Measurements from ENCODE around the gene DAZAP2.
A peak's percentile ranks its signal among the peaks of the same experiment; 100 is the strongest.
"Not testable (repeated sequence)": the region's sequence is repeated elsewhere in the genome, so short reads cannot be mapped to it uniquely, and the experiment has no call there.

The DAZAP2 gene

DNA sequence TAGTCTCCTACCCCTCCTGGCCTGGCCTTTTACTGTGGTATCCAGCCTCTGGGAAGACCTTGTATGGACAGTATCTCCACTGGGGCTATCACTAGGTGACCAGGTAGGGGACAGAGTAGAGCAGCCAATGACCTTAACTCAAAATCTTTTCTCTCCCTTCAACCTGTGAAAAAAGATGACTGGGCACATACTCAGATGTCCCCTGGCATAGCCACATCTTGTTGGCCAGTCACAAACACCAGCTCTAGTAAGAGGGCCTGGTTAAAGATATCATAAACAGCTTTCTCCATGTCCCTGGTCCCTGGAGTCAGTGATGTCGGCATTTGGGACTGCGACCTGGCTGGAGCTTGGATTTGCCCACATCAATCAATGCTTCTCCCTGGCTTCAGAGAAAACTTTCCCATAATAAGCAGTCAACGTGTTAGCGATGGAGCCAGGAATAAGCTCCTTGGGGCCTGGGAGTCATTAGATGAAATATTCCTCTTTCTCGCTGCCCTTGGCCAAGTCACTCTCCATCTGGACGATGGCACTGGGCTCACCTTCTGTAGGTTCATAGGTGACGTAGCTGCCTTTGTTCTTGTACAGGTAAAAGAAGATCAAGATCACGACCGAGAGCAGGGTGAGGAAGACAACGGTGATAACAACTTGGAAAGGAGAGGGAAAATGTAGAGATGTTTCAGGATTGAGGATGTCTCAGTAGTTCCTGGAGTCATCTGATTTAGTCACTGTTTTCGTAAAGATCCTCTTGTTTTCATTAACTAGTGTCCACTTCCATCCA is 7.0 kb downstream of the DAZAP2 start:
- no peaks in the 10 kb centered on the region for H3K9me3 ChIP-seq (ENCODE audit: severe bottlenecking)
- no peak for TF ChIP-seq CTCF (IDR thresholded peaks at IDR 0.05; ENCODE audit: low read depth, low read length)
- no peak for DNase-seq
- H3K4me3 ChIP-seq (ENCODE audit: low read depth, low read length), result no peak overlapping the region
- no peak overlapping the region for H3K27ac ChIP-seq
- H3K27me3 ChIP-seq (ENCODE audit: insufficient read depth, low read depth, severe bottlenecking), result no peaks in the 10 kb centered on the region
- H3K36me3 ChIP-seq, result peaks cover 20% of the 10 kb centered on the region

DNA sequence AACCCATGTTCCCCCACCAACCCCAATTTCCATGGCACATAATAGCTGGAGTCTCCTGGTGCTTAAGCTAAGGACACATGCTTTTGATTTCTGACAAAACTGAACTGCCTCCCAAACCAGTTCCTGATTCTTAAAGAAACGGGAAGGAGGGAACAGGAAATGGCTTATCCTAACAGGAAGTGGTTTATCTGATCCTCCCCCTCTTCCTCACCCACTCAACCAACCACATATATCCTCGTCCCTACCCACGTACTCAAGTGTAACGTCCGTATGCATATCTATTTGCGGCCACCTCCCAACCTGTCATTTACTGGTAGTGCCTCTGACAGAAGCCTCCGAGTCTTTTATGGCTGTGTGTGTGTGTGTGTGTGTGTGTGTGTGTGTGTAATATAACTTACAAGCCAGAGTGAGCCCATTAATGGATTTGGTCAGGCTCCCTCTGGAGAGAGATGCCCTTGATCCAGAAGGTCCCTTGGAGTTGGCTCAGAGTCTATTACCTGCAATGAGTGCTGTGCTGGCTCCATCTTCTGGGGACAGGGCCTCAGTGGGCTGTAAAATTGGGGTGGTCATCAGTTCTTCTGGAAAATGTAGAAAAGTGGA is 7.7 kb downstream of the DAZAP2 start:
- Histone ChIP-seq H3K36me3 (peaks cover 13% of the 10 kb centered on the region), H3K9me3 (ENCODE audit: severe bottlenecking) (no peaks in the 10 kb centered on the region), H3K4me3 (ENCODE audit: low read depth, low read length) (no peak overlapping the region), H3K27ac (no peak overlapping the region), H3K27me3 (ENCODE audit: insufficient read depth, low read depth, severe bottlenecking) (no peaks in the 10 kb centered on the region)
- DNase-seq, result peak; percentile 24
- peak; percentile 33; the same call in 1 of the 2 replicates for TF ChIP-seq CTCF (IDR thresholded peaks at IDR 0.05; ENCODE audit: low read depth, low read length)

- no peak overlapping the region for H3K4me3 ChIP-seq (ENCODE audit: low read depth, low read length)
- H3K9me3 ChIP-seq (ENCODE audit: severe bottlenecking), result no peaks in the 10 kb centered on the region
- DNase-seq, result no peak
- no peak overlapping the region for H3K27ac ChIP-seq
- no peak for TF ChIP-seq CTCF (IDR thresholded peaks at IDR 0.05; ENCODE audit: low read depth, low read length)
- no peaks in the 10 kb centered on the region for H3K27me3 ChIP-seq (ENCODE audit: insufficient read depth, low read depth, severe bottlenecking)
- peaks cover 7% of the 10 kb centered on the region for H3K36me3 ChIP-seq
Measured at GRCh38 chr12:51247523-51248206, 9.0 kb downstream of the DAZAP2 start.

- no peak for DNase-seq
- Histone ChIP-seq H3K36me3 (no peaks in the 10 kb centered on the region), H3K27me3 (ENCODE audit: insufficient read depth, low read depth, severe bottlenecking) (no peaks in the 10 kb centered on the region), H3K4me3 (ENCODE audit: low read depth, low read length) (no peak overlapping the region), H3K27ac (no peak overlapping the region), H3K9me3 (ENCODE audit: severe bottlenecking) (no peaks in the 10 kb centered on the region)
- no peak for TF ChIP-seq CTCF (IDR thresholded peaks at IDR 0.05; ENCODE audit: low read depth, low read length)
Measured at GRCh38 chr12:51253276-51253675, 14.7 kb downstream of the DAZAP2 start.

GRCh38 chr12:51254536-51254935 is 15.9 kb downstream of the DAZAP2 start:
- Histone ChIP-seq H3K4me3 (ENCODE audit: low read depth, low read length) (no peak overlapping the region), H3K36me3 (no peaks in the 10 kb centered on the region), H3K27ac (no peak overlapping the region), H3K27me3 (ENCODE audit: insufficient read depth, low read depth, severe bottlenecking) (no peaks in the 10 kb centered on the region), H3K9me3 (ENCODE audit: severe bottlenecking) (no peaks in the 10 kb centered on the region)
- DNase-seq, result no peak
- no peak for TF ChIP-seq CTCF (IDR thresholded peaks at IDR 0.05; ENCODE audit: low read depth, low read length)

DNA sequence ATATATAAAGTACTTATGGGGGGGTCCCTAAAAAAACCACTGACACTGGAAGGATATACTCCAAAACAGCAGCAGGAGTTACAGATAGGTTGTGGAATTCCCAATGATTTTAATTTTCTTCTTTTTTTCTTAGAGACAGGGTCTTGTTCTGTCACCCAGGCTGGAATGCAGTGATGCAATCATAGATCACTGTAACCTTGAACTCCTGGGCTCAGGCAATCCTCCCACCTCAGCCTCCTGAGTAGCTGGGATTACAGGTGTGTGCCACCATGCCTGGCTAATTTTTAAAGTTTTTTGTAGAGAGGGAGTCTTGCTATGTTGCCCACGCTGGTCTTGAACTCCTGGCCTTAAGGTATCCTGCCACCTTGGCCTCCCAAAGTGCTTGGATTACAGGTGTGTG is 21.0 kb downstream of the DAZAP2 start:
- not testable (repeated sequence) for H3K9me3 ChIP-seq (ENCODE audit: severe bottlenecking); H3K36me3 ChIP-seq; DNase-seq; H3K4me3 ChIP-seq (ENCODE audit: low read depth, low read length); H3K27me3 ChIP-seq (ENCODE audit: insufficient read depth, low read depth, severe bottlenecking); H3K27ac ChIP-seq
